MCF 10A (cell line): ENCODE data around the gene NGFR. TPM values are rescaled to one million over a fixed set of nuclear protein-coding genes. Genes with fewer than 3 reads are reported as not detected.

Experiments
- BruUV-seq: library from RNA; stranded (reverse); fragments of 400-500 nt; replicated peaks from 2 replicates; lab custom pipeline; 2021; lab: Mats Ljungman, UMichigan
- CTCF ChIA-PET: fragments of 300-600 bp; sonication (Branson Sonifier 250); formaldehyde crosslinking; extraction: SDS; loops from one replicate; lab custom pipeline; 2021; ENCODE audit warnings: antibody characterized with exemption, inconsistent platforms; lab: Yijun Ruan, JAX
- POLR2A ChIA-PET: fragments of 300-600, 350-650 bp; sonication (Branson Sonifier 250); formaldehyde crosslinking; extraction: SDS; loops from one replicate; lab custom pipeline; 2020; ENCODE audit warnings: antibody characterized with exemption, inconsistent platforms; lab: Yijun Ruan, JAX
- DNase-seq: peaks from one replicate; pipeline ENCODE4 v3.0.0-alpha.2; 2018; ENCODE audit not compliant: unreplicated experiment
- H3K27ac Mint-ChIP-seq: one replicate; pipeline ENCODE4 v1.8.0; 2022; ENCODE audit warnings: mild to moderate bottlenecking, low read depth, mixed read lengths; ENCODE audit not compliant: unreplicated experiment
- H3K27me3 Mint-ChIP-seq: one replicate; pipeline ENCODE4 v1.8.0; 2022; ENCODE audit warnings: mixed read lengths; ENCODE audit not compliant: insufficient read depth, unreplicated experiment
- H3K36me3 Mint-ChIP-seq: one replicate; pipeline ENCODE4 v1.8.0; 2022; ENCODE audit warnings: mild to moderate bottlenecking, moderate library complexity, mixed read lengths; ENCODE audit not compliant: insufficient read depth, unreplicated experiment
- H3K4me1 Mint-ChIP-seq: one replicate; pipeline ENCODE4 v1.8.0; 2022; ENCODE audit warnings: mixed read lengths; ENCODE audit not compliant: insufficient read depth, unreplicated experiment
- H3K4me3 Mint-ChIP-seq: one replicate; pipeline ENCODE4 v1.8.0; 2022; ENCODE audit warnings: mild to moderate bottlenecking, moderate library complexity, mixed read lengths; ENCODE audit not compliant: unreplicated experiment
- H3K9me3 Mint-ChIP-seq: one replicate; pipeline ENCODE4 v1.8.0; 2022; ENCODE audit warnings: mixed read lengths; ENCODE audit not compliant: unreplicated experiment
- CTCF ChIP-seq: fragments of 200-600 bp; IDR thresholded peaks from one replicate; pipeline ENCODE4 v1.8.0; 2022; ENCODE audit warnings: antibody characterized with exemption, mild to moderate bottlenecking; ENCODE audit not compliant: unreplicated experiment
- intact Hi-C: fragments of 100-400 bp; cut with micrococcal nuclease; formaldehyde crosslinking; loops from 2 replicates; pipeline ENCODE4 v1.14.1; 2022
- total RNA-seq: library from RNA; stranded (reverse); gene quantifications from 2 replicates; pipeline ENCODE4 v1.2.3, GENCODE V29; 2022

The NGFR gene
- total RNA-seq, 1 experiment from 2014 or later: 0.26 TPM

GRCh38 chr17:49472527-49472926 lies 22.6 kb upstream of the NGFR start:
- BruUV-seq: no TSS peak
- no peak for DNase-seq
- Mint-ChIP-seq H3K36me3 (no peaks in the 10 kb centered on the region), H3K27ac (no peak overlapping the region), H3K27me3 (peaks cover 82% of the 10 kb centered on the region), H3K9me3 (no peaks in the 10 kb centered on the region), H3K4me3 (no peak overlapping the region), H3K4me1 (no peaks in the 10 kb centered on the region)
- ChIA-PET CTCF (no interaction called here), POLR2A (no interaction called here)
- no peak for TF ChIP-seq CTCF
- intact Hi-C loops: no loop called here

- BruUV-seq: no TSS peak
- Mint-ChIP-seq H3K4me1 (no peaks in the 10 kb centered on the region), H3K9me3 (no peaks in the 10 kb centered on the region), H3K36me3 (no peaks in the 10 kb centered on the region), H3K4me3 (no peak overlapping the region), H3K27me3 (peaks cover 82% of the 10 kb centered on the region), H3K27ac (no peak overlapping the region)
- no peak for TF ChIP-seq CTCF
- ChIA-PET CTCF (interaction anchor here (1.1 kb wide), 1 partner anchor 82 kb away, joined by 4 read pairs; no protein-coding TSS in a partner anchor), POLR2A (no interaction called here)
- no peak for DNase-seq
- intact Hi-C loops: no loop called here
Measured at GRCh38 chr17:49473900-49474751, 21.0 kb upstream of the NGFR start.

GRCh38 chr17:49477709-49478108 lies 17.4 kb upstream of the NGFR start:
- no peak overlapping the region for H3K4me3 Mint-ChIP-seq
- peaks cover 77% of the 10 kb centered on the region for H3K27me3 Mint-ChIP-seq
- no peak overlapping the region for H3K27ac Mint-ChIP-seq
- no TSS peak for BruUV-seq
- H3K9me3 Mint-ChIP-seq: no peaks in the 10 kb centered on the region
- intact Hi-C loops: no loop called here
- no peaks in the 10 kb centered on the region for H3K36me3 Mint-ChIP-seq
- no peaks in the 10 kb centered on the region for H3K4me1 Mint-ChIP-seq
- ChIA-PET POLR2A (interaction anchor here (0.6 to 0.8 kb wide), 2 partner anchors 10 to 43 kb away, joined by 3 read pairs; no protein-coding TSS in a partner anchor), CTCF (interaction anchor here (0.8 kb wide), 1 partner anchor 39 kb away, joined by 3 read pairs; no protein-coding TSS in a partner anchor)
- DNase-seq: no peak
- TF ChIP-seq CTCF: no peak

GRCh38 chr17:49480836-49481615 lies 14.1 kb upstream of the NGFR start:
- POLR2A ChIA-PET: interaction anchor here (0.5 kb wide), 1 partner anchor 15 kb away, joined by 3 read pairs; no protein-coding TSS in a partner anchor
- no TSS peak for BruUV-seq
- Mint-ChIP-seq H3K4me3 (no peak overlapping the region), H3K4me1 (no peaks in the 10 kb centered on the region), H3K9me3 (no peaks in the 10 kb centered on the region), H3K27me3 (peaks cover 92% of the 10 kb centered on the region), H3K36me3 (peaks cover 5% of the 10 kb centered on the region), H3K27ac (no peak overlapping the region)
- TF ChIP-seq CTCF: no peak
- no peak for DNase-seq
- intact Hi-C loops: no loop called here
- CTCF ChIA-PET: no interaction called here
